Right lobe of liver (tissue), 4 donors: ENCODE measurements around the gene PRMT2.

Experiments
- CTCF ChIP-seq, 4 donors: fragments of 200-600 bp in 3 of 4; fragments of 450-650 bp in 1 of 4; IDR thresholded peaks; one replicate each; pipeline versions ENCODE4 v1.5.1 to v1.8.0; 2016 to 2022; ENCODE audit warnings: antibody characterized with exemption in 4 of 4, mild to moderate bottlenecking in 2 of 4
- POLR2A ChIP-seq: fragments of 450-650 bp; IDR thresholded peaks from one replicate; pipeline ENCODE4 v1.6.1; 2017; ENCODE audit warnings: antibody characterized with exemption, mild to moderate bottlenecking
- donor health status: DM: no; HTN: no; CAD: no.
- donor health status: DM: no; HTN: no; CAD: no.
- donor health status: DM: no; HTN: yes; CAD: no.

GRCh38 chr21:46664316-46664995 lies 29.0 kb downstream of the PRMT2 start:
- TF ChIP-seq CTCF (IDR thresholded peaks at IDR 0.05) (no peak), POLR2A (no peak)
